Measurements from ENCODE around the gene TRIO.
A peak's percentile ranks its signal among the peaks of the same experiment; 100 is the strongest.

TRIO gene

DNA sequence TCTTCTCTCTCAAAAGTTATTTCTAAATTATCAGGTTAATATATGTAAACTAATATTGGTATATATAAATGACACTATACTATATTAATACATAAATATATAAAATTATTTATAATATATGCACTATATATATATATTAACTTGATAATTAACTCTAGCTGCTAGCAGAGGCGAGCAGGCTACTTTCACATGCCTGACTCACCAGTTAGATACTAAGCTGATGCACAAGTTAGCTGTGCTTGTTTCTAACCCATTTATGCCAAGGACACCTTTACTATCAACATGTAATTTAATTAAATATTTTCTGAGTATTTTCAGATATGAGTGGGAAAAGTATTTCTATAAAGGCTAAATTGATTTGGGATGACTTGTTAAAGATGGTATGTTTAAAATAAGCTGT, 70.1 kb downstream of the TRIO start:
- Histone ChIP-seq H3K9ac (ENCODE audit: low read depth, low read length) (no peak overlapping the region), H3K9me3 (ENCODE audit: insufficient read depth, low read depth, low read length) (no peaks in the 10 kb centered on the region), H3K27ac (ENCODE audit: low read depth, low read length) (no peak overlapping the region), H3K4me3 (ENCODE audit: low read length) (no peak overlapping the region), H3K27me3 (ENCODE audit: insufficient read depth, low read length) (no peaks in the 10 kb centered on the region), H3K4me1 (ENCODE audit: insufficient read depth, low read length) (peaks cover 58% of the 10 kb centered on the region), H3K36me3 (ENCODE audit: insufficient read depth, low read length) (no peaks in the 10 kb centered on the region)
- 89% methylated on average over 1 of the region's 1 CpG for WGBS

DNA sequence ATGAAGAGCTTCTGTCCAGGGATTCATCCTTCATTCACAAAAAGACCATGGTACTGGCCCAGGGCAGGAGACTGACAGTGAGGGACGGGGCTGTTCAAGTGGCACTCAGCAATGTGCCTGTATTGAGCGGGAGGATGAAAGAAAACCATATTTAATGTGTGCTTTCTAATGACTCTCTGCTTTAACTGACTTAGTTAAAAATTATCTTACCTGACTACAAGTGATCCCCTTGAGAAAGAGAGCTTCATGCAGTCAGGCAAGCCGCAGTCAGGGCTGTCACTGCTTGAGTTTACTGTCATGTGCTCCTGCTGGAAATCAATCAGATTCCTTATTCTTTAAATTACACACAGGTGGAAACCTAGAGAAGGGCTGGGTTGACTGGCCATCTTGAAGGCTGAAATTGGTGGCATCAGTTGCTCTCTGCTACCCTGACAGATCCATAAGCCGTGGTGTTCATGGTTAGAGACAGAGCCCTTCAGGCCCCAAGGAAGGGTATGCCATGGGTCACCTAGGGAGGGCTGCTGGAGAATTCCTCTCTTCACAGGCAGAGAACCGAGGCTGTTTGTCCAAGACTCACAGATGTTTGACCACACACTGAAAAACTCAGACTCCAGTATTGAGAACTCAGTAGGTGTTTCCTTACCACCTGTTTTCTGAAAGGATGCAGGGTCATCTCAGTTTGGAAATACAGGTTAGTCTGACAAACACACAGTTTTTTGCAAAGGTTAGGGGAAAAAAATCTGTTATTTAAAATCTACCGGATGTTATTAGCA, 70.9 kb downstream of the TRIO start:
- 86% methylated on average over 6 of the region's 6 CpGs for WGBS
- Histone ChIP-seq H3K4me3 (ENCODE audit: low read length) (no peak overlapping the region), H3K4me1 (ENCODE audit: insufficient read depth, low read length) (peaks cover 59% of the 10 kb centered on the region), H3K27me3 (ENCODE audit: insufficient read depth, low read length) (no peaks in the 10 kb centered on the region), H3K9ac (ENCODE audit: low read depth, low read length) (no peak overlapping the region), H3K9me3 (ENCODE audit: insufficient read depth, low read depth, low read length) (no peaks in the 10 kb centered on the region), H3K36me3 (ENCODE audit: insufficient read depth, low read length) (no peaks in the 10 kb centered on the region), H3K27ac (ENCODE audit: low read depth, low read length) (no peak overlapping the region)

DNA sequence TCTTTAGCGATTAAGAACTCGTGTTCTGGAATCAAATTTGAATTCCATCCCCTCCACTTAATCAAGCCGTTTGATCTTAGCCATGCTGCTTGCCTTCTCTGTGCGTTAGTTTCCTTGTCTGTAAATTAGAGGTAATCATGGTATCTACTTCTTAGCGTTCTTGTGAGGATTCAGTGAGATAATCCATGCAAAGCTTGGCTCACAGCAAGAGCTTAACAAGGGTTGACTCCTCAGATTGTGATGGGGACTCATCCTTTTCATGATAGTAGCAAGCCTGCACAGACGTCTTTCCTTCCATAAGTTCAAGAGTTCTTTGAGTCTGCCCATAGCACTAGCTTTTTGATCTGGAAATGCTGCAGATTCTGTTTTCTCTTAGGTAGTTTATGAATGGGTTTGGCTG, 72.8 kb downstream of the TRIO start:
- WGBS, result 67% methylated on average over 4 of the region's 6 CpGs
- Histone ChIP-seq H3K4me3 (ENCODE audit: low read length) (no peak overlapping the region), H3K27me3 (ENCODE audit: insufficient read depth, low read length) (no peaks in the 10 kb centered on the region), H3K4me1 (ENCODE audit: insufficient read depth, low read length) (peaks cover 78% of the 10 kb centered on the region), H3K9me3 (ENCODE audit: insufficient read depth, low read depth, low read length) (no peaks in the 10 kb centered on the region), H3K9ac (ENCODE audit: low read depth, low read length) (no peak overlapping the region), H3K27ac (ENCODE audit: low read depth, low read length) (no peak overlapping the region), H3K36me3 (ENCODE audit: insufficient read depth, low read length) (no peaks in the 10 kb centered on the region)

DNA sequence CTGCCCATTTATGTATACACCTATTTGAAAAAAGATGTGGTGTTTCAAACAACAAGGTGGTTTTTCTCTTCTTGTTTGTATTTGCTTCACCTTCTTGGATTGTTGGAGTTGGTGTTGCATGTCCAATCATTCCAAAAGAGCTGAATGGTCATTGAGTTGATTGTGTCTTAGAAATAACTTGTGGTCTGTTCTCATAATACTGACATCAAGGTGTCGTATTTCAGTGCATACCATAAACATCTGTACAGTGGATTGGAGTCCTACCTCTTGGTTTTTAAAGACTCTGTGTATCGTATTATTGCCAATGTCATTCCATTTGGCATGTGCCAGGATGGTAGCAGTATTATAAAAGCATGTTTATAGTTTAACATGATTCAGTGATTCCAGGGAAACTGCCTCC, 73.2 kb downstream of the TRIO start:
- Histone ChIP-seq H3K9me3 (ENCODE audit: insufficient read depth, low read depth, low read length) (no peaks in the 10 kb centered on the region), H3K36me3 (ENCODE audit: insufficient read depth, low read length) (no peaks in the 10 kb centered on the region), H3K4me3 (ENCODE audit: low read length) (no peak overlapping the region), H3K27me3 (ENCODE audit: insufficient read depth, low read length) (no peaks in the 10 kb centered on the region), H3K4me1 (ENCODE audit: insufficient read depth, low read length) (peaks cover 81% of the 10 kb centered on the region), H3K9ac (ENCODE audit: low read depth, low read length) (no peak overlapping the region), H3K27ac (ENCODE audit: low read depth, low read length) (no peak overlapping the region)
- 98% methylated on average over 2 of the region's 2 CpGs for WGBS

DNA sequence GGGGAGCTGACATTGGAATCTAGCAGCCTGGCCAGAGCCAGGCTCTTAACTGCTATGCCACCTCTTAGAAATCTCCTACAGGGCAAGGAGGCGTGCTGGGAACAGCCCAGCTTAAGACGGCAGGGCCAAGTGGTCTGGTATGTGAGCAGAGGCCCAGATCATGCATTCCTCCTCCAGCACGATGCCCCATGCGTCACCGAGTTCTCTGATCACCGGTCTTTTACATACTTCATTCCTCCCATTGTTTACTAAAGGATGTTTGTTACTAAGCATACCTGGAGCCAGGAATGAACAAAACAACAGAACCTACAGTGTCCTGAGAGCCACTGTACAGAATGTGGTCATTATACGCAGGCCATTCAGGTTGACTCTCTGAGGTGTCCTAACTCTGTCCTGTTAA, 73.8 kb downstream of the TRIO start:
- WGBS, result 51% methylated on average over 7 of the region's 7 CpGs
- no peaks in the 10 kb centered on the region for H3K36me3 ChIP-seq (ENCODE audit: insufficient read depth, low read length)

DNA sequence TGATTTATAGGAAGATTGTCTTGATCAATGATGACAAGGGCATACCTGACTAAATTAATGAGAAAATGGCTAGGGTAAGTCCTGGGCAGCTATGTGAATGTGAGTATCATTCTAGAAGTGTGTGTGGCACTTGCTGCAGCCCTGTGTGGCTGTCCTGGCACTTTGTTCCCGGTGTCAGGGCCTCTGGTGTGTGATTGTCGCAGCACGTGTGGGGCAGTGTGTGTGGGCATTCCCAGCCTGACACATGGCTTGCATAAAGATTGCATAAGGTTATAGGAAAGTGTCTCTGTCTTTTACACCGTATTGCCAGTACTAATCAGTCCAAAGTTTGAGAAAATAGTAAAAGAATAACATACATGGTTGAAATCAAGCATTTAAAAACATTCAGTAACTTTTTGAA, 74.4 kb downstream of the TRIO start:
- 94% methylated on average over 4 of the region's 4 CpGs for WGBS
- Histone ChIP-seq H3K4me1 (ENCODE audit: insufficient read depth, low read length) (peaks cover 91% of the 10 kb centered on the region), H3K9me3 (ENCODE audit: insufficient read depth, low read depth, low read length) (no peaks in the 10 kb centered on the region), H3K27me3 (ENCODE audit: insufficient read depth, low read length) (no peaks in the 10 kb centered on the region), H3K9ac (ENCODE audit: low read depth, low read length) (no peak overlapping the region), H3K4me3 (ENCODE audit: low read length) (no peak overlapping the region), H3K36me3 (ENCODE audit: insufficient read depth, low read length) (no peaks in the 10 kb centered on the region), H3K27ac (ENCODE audit: low read depth, low read length) (no peak overlapping the region)

More for the DNA sequence above, 73.8 kb downstream of the TRIO start:
- no peaks in the 10 kb centered on the region for H3K9me3 ChIP-seq (ENCODE audit: insufficient read depth, low read depth, low read length)
- H3K27ac ChIP-seq (ENCODE audit: low read depth, low read length), result no peak overlapping the region; the same call in 1 of the 2 replicates
- H3K9ac ChIP-seq (ENCODE audit: low read depth, low read length), result no peak overlapping the region
- H3K4me3 ChIP-seq (ENCODE audit: low read length), result no peak overlapping the region
- peaks cover 84% of the 10 kb centered on the region for H3K4me1 ChIP-seq (ENCODE audit: insufficient read depth, low read length)
- H3K27me3 ChIP-seq (ENCODE audit: insufficient read depth, low read length), result no peaks in the 10 kb centered on the region

DNA sequence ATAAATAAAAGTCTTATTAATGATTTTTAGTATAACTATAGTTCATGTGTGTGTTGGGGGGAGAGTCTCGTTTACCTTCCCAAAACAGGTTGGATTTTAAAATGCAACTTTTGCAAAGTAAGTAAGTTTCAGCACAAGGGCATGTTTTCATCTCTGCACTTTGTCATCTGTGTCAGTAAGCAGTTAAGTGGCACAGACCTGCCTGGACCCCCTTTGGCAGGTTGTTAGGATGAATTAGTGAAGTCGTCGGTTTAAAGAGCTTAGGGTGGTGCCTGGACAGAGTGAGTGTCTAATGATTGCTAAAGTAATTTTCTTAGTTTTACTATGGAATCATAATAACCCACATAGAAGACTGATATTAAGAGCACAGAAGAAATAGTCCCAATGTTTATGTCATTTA, 74.9 kb downstream of the TRIO start:
- no peak overlapping the region for H3K9ac ChIP-seq (ENCODE audit: low read depth, low read length)
- no peaks in the 10 kb centered on the region for H3K36me3 ChIP-seq (ENCODE audit: insufficient read depth, low read length)
- 93% methylated on average over 3 of the region's 3 CpGs for WGBS
- no peak overlapping the region for H3K27ac ChIP-seq (ENCODE audit: low read depth, low read length)
- no peaks in the 10 kb centered on the region for H3K9me3 ChIP-seq (ENCODE audit: insufficient read depth, low read depth, low read length)
- peaks cover 92% of the 10 kb centered on the region for H3K4me1 ChIP-seq (ENCODE audit: insufficient read depth, low read length)
- H3K4me3 ChIP-seq (ENCODE audit: low read length), result no peak overlapping the region
- H3K27me3 ChIP-seq (ENCODE audit: insufficient read depth, low read length), result no peaks in the 10 kb centered on the region

DNA sequence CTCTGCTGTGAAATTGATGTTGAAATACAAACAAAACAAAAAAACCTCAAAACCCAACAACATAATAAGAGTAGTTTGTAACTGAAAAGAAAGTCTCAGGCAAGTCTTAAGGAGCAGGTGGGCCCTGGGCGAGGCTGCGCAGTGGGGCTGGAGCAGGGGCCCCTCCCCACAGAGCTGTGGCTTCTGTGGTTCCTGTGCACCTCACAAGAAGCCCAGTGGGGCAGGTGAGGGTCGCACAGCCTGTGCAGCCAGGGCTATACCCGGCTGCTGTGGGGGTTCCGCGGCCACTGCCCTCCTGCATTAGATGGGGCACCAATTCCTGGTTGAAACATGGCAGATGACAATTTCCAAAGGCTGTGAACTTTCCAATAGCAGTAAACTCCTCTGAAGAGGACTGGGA, 75.3 kb downstream of the TRIO start:
- Histone ChIP-seq H3K27me3 (ENCODE audit: insufficient read depth, low read length) (no peaks in the 10 kb centered on the region), H3K27ac (ENCODE audit: low read depth, low read length) (peak overlapping the region; percentile 8; the same call in 1 of the 2 replicates), H3K9me3 (ENCODE audit: insufficient read depth, low read depth, low read length) (no peaks in the 10 kb centered on the region), H3K9ac (ENCODE audit: low read depth, low read length) (no peak overlapping the region), H3K4me1 (ENCODE audit: insufficient read depth, low read length) (peaks cover 92% of the 10 kb centered on the region), H3K36me3 (ENCODE audit: insufficient read depth, low read length) (no peaks in the 10 kb centered on the region), H3K4me3 (ENCODE audit: low read length) (no peak overlapping the region)
- 88% methylated on average over 6 of the region's 6 CpGs for WGBS

DNA sequence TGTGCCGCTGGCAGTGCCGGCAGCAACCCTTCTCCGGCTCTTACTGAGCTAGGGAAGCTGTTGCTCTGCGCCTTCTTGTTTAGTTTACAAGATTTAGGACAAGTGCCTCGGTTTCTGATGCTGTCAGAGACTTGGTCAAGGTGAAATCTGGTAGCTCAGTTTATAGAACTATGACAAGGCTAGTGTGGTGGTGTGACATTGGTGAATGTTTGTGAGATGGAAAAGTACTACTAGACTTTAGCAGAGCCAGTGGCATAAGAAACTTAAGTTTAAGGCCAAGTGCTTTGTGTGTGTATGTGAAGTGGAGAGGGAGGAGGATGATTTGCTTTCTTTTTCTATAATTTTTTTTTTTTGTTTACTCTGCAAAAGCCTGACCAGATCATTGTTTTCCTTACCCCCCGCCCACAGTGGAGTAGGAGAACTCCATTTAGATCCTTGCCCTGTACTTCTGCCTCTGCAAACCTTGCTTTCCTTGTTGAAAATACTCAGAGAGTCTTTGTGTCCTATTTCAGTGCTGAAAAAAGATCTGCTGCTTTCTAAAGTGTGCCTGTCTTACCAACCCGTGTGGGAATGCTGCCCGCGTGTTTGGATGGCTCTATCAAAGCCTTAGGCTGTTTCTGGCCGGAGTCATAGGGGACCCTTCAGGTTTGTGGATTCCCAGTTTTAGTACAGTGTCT, 75.9 kb downstream of the TRIO start:
- Histone ChIP-seq H3K4me1 (ENCODE audit: insufficient read depth, low read length) (peaks cover 87% of the 10 kb centered on the region), H3K4me3 (ENCODE audit: low read length) (no peak overlapping the region)

DNA sequence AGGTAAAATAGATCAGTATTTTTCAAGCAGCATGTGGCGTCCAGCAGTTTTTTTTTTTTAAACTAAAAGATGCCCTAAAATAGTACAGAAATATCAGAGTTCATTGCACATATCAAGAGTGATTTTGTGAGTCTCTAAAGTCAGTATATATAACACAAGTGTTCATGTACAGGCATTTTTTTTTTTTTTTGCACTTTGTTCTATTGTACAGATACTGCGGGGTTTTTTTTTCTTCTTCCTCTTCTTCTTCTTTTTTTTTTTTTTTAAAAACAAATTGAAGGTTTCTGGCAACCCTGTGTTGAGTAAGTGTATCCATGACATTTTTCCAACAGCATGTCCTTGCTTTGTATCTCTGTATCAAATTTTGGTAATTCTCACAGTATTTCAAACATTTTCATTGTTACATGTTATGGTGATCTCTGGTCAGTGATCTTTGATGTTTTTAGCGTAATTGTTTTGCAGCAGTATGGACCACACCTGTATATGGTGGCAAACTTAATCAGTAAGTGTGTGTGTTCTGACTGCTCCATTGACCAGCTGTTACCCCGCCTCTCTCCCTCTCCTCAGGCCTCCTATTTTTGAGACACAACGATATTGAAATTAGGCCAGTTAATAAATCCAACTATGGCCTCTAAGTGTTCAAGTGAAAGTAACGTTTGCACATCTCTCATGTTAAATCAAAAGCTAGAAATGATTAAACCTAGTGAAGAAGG, 76.8 kb downstream of the TRIO start:
- Histone ChIP-seq H3K9ac (ENCODE audit: low read depth, low read length) (no peak overlapping the region), H3K27me3 (ENCODE audit: insufficient read depth, low read length) (no peaks in the 10 kb centered on the region), H3K4me1 (ENCODE audit: insufficient read depth, low read length) (peaks cover 78% of the 10 kb centered on the region), H3K4me3 (ENCODE audit: low read length) (no peak overlapping the region), H3K36me3 (ENCODE audit: insufficient read depth, low read length) (no peaks in the 10 kb centered on the region), H3K27ac (ENCODE audit: low read depth, low read length) (no peak overlapping the region), H3K9me3 (ENCODE audit: insufficient read depth, low read depth, low read length) (no peaks in the 10 kb centered on the region)
- WGBS, result 84% methylated on average over 4 of the region's 6 CpGs

More for the DNA sequence above, 75.9 kb downstream of the TRIO start:
- Histone ChIP-seq H3K9me3 (ENCODE audit: insufficient read depth, low read depth, low read length) (no peaks in the 10 kb centered on the region), H3K36me3 (ENCODE audit: insufficient read depth, low read length) (no peaks in the 10 kb centered on the region), H3K27ac (ENCODE audit: low read depth, low read length) (peak overlapping the region; percentile 8; the same call in 1 of the 2 replicates), H3K27me3 (ENCODE audit: insufficient read depth, low read length) (no peaks in the 10 kb centered on the region), H3K9ac (ENCODE audit: low read depth, low read length) (no peak overlapping the region)
- 87% methylated on average over 10 of the region's 10 CpGs for WGBS

DNA sequence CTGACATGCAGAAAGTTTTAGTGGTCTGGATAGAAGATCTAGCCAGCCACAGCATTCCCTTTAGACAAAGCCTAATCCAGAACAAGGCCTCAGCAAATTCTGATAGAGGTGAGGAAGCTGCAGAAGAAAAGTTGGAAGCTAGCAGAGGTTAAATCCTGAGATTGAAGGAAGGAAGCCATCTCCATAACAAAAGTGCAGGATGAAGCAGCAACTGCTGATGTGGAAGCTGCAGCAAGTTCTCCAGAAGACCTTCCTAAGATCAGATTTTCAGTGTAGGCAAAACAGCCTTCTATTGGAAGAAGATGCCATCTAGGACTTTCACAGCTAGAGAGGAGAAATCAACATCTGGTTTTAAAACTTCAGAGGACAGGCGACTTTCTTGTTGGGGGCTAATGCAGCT, 77.5 kb downstream of the TRIO start:
- no peaks in the 10 kb centered on the region for H3K9me3 ChIP-seq (ENCODE audit: insufficient read depth, low read depth, low read length)
- no peaks in the 10 kb centered on the region for H3K27me3 ChIP-seq (ENCODE audit: insufficient read depth, low read length)
- H3K4me3 ChIP-seq (ENCODE audit: low read length), result no peak overlapping the region
- no peak overlapping the region for H3K27ac ChIP-seq (ENCODE audit: low read depth, low read length)
- 86% methylated on average over 1 of the region's 1 CpG for WGBS
- H3K9ac ChIP-seq (ENCODE audit: low read depth, low read length), result no peak overlapping the region
- H3K4me1 ChIP-seq (ENCODE audit: insufficient read depth, low read length), result peaks cover 75% of the 10 kb centered on the region
- H3K36me3 ChIP-seq (ENCODE audit: insufficient read depth, low read length), result no peaks in the 10 kb centered on the region
